Activated T-cell treated with anti-CD3 and anti-CD28 coated beads for 4 hours (primary cell): ENCODE data around the gene ARHGEF3.

Experiments
- DNase-seq: peaks from one replicate; pipeline ENCODE4 v3.0.0-alpha.2; 2020

Gene ARHGEF3

GRCh38 chr3:56819016-56819809, 17.5 kb upstream of the ARHGEF3 start:
- DNase-seq, result no peak

DNA sequence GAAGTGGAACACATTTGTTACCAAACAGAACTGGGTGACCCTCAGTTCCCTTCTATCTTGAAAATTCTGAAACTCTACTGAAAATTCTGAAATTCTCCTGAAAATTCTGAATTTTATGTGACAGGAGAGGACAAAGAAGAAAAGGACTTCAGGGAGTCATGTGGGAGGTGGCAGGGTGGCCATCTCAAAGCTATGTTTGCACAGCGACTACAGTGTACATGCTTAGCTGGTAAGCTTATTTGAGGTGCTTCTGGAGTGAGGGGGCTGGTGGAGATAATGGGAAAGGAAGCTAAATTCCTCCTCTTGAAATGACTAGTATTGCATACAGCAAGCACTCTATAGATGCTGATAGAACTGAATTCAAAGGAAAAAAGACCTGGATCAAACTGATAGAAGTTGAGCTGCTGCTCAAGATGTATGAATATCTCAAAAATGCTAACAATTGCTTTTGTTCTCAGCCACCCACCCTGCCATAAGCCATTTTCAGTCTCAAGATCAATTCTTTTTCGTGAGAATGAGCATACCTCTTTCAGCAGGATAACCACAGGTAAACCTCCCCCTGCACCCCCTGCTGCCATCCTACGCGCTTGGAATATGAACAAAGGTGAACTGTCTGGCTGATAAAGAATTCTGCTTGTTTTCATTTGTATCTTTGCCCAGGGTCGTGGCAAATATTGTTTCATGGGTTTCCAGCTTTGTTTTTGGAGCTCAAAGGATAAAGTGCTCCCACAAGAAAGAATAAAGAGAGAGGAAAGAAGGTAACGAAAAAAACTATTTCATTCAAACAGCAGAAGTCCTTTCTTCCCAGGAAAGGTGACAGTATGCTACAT, 16.6 kb upstream of the ARHGEF3 start:
- no peak for DNase-seq

GRCh38 chr3:56817646-56818045, 15.9 kb upstream of the ARHGEF3 start:
- no peak for DNase-seq

DNA sequence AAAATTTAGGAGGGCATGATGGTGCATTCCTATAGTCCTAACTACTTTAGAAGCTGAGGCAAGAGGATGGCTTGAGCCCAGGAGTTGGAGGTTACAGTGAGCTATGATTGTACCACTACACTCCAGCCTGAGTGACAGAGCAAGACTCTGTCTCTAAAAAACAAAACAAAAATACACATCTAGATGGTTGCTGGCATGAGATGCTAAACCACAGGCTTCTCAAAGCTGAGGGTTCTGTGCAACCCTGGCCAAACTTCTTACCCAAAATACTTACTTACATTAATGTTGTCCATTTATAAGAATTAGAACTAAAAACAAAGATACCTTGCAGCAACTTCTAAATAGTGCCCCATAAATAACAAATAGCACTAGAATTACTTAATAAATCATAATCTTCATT, 14.3 kb upstream of the ARHGEF3 start:
- no peak for DNase-seq

DNA sequence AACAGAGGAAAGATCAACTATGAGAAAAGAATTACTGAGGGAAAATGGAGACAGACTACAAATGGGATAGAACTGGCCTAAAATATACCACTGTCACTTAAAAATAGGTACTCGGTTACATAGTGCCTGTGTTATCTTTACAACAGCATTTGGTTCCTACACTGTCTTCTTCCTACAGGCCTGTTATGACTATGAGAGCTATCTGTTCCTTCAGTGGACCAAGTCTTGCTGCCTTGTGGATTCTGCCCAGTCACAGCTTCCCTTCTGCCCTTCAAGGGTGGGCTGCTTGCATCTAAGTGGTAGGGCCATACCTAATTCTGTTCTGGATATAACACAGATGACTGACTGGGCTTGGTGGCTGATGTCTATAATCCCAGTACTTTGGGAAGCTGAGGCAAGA, 13.8 kb upstream of the ARHGEF3 start:
- DNase-seq, result no peak

DNA sequence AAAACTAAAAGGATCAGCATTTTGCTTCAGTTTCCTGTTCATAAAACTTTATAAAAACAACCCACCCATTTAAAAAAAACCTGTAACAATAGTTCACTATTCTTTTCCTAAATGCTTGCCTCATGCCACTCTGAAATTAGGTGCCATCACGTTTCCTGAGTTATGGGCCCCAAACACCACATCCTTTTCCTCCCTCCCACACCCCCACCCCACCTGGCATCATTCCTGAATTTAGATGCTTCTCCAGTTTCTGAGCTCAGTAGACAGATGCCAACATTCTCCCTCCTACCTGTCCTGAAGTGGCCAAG, 11.9 kb upstream of the ARHGEF3 start:
- DNase-seq, result no peak

DNA sequence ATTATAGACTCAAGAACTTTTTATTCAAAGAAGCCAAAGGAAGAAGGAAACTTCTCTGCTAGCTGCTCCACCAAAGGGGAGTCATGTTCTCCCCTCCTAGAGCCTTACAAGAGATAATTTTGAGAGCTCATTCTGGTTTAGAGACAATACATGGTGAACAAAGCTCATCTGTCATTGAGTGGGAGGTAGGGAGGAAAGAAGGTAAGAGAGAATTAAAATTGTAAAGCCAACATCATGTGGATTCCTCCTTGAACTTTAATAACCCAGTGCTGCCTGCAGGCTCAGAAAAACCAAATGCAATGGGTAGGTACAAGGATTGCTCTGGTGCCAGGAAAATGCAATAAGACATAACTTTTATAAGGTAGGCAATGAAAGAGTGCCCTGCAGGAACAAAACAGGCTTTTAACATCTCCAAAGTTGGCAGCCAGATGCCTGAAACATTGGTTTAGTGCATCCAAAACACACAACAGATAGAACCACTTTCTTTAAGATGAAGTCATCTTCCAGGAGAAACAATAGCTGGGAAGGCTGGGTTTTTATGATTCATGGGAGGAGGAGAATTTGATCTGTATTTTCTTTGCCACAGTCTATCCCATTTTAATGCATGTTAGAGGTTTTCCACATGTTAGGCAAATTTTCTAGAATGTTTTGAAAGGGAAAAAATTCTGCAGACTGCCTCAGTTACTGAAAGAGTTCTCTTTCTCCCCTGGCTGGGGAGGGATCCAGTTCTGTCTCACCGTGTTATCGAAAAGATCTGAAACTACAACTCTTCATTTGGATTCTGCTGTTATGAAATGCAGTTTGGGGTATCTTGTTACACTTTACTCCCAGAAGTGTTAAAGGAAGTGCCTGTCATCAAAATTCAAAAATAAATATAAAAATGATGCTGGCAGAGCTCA, 11.3 kb upstream of the ARHGEF3 start:
- DNase-seq, result no peak

GRCh38 chr3:56811546-56812202, 9.9 kb upstream of the ARHGEF3 start:
- no peak for DNase-seq

- no peak for DNase-seq
Observed at GRCh38 chr3:56810577-56811545, 9.1 kb upstream of the ARHGEF3 start.

- no peak for DNase-seq
Observed at GRCh38 chr3:56806407-56806806, 4.7 kb upstream of the ARHGEF3 start.

- DNase-seq, result no peak
Observed at GRCh38 chr3:56802790-56803189, 1.0 kb upstream of the ARHGEF3 start.

- DNase-seq, result peak; percentile 43
Observed at GRCh38 chr3:56802378-56802745, 613 bp upstream of the ARHGEF3 start.

GRCh38 chr3:56800832-56801661, 702 bp downstream of the ARHGEF3 start:
- DNase-seq, result no peak

GRCh38 chr3:56800130-56800831, 1.5 kb downstream of the ARHGEF3 start:
- peak; percentile 70 for DNase-seq

DNA sequence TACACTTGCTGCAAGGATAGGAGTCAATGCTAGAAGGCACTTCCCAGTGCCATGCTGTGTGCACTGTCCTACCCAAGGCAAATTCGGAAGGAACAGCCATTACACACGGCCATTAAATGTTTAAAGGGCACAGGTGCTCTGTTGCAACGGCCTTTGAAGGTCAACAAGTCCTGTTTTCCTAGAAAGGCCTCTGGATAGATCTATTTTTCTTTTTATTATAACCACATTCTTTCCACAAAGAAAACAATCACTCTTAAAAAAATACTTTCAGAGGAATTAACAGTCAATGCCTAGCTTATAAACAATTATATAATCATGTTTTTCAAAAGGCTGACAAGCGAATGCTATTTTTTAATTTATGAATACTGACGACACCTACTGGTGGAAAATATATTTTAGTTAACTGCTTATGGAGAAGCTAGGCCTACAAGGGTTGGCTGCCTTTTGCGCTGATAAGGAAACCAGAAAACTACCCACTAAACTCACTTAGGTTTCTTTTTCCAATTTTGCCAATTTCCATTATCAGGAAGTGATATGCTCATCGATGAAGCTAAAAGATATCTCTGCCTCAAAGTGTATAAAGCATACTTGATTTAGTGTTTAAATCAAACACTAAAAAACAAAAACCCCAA, 2.4 kb downstream of the ARHGEF3 start:
- DNase-seq, result no peak

DNA sequence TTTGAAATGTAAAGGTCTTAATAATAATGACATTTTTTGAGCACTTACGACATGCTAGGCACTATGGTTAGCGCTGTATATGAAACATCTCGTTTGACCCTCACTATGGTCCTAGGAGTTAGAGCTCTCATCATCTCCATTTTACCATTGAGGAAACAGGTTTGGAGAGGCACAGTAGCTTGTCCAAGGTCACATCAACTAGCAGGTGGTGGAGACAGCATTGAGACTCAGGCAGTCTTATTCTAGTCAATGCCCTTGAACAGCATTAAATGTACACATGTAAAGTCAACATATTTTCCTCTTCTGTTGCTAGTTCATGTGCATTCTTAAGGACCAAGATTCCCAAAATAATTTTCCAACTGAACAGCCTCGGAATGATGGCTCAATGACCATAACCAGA, 4.8 kb downstream of the ARHGEF3 start:
- no peak for DNase-seq

- DNase-seq, result no peak
Observed at GRCh38 chr3:56796202-56796601, 5.5 kb downstream of the ARHGEF3 start.

DNA sequence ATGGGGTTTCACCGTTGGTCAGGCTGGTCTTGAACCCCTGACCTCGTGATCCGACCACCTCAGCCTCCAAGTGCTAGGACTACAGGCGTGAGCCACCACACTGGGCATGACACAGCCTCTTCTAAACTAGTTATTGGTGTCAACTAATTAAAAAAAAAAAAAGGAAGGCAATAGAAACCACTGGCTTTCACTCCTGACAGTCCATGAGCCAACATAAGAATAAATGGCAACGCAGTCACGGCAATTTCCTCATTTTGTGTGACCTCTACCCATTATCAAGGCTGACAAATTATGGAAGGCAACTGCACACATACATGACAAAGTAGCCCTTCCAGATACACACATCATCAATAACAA, 5.9 kb downstream of the ARHGEF3 start:
- no peak for DNase-seq

GRCh38 chr3:56795097-56795828, 6.5 kb downstream of the ARHGEF3 start:
- DNase-seq, result no peak
